HG03442 (cell line): ENCODE data around the gene CCDC171.
"Not testable (repeated sequence)": the region's sequence is repeated elsewhere in the genome, so short reads cannot be mapped to it uniquely, and the experiment has no call there.

Experiments used
- ATAC-seq: cut with Tn5 transposase; IDR thresholded peaks from one replicate; pipeline ENCODE4 v1.9.1; 2021; ENCODE audit warnings: mild to moderate bottlenecking, moderate library complexity; ENCODE audit not compliant: unreplicated experiment

The CCDC171 gene

DNA sequence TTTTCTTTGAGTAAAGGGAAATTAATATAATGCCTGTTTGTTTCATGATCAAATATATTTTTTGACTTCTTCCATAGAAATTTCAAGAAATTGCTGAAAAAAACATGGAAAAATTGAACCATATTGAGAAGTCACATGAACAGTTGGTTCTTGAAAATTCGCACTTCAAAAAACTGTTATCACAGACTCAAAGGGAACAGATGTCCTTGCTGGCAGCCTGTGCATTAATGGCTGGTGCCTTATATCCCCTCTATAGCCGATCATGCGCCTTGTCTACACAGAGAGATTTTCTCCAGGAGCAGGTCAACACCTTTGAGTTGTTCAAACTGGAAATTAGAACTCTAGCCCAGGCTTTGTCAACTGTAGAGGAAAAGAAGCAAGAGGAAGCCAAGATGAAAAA lies 191.4 kb downstream of the CCDC171 start:
- ATAC-seq = no peak

- no peak for ATAC-seq
Observed at GRCh38 chr9:15746905-15747304, 194.1 kb downstream of the CCDC171 start.

DNA sequence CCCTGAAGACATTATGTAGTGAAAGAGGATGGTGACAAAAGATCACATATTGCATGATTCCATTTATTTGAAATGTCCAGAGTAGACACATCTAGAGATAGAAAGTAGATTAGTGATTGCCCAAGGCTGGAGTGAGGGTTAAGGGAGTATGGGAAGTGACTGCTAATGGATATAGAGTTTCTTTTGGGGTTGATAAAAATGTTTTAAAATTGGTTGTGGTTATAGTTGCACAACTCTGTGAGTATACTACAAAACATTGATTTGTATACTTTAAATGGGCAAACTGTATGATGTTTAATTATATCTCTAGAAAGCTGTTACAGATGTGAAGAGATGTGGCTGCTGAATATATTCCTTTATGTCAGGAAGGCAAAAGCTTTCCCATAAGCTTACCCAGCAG lies 202.8 kb downstream of the CCDC171 start:
- ATAC-seq = no peak

GRCh38 chr9:15761551-15761950 lies 208.7 kb downstream of the CCDC171 start:
- ATAC-seq = no peak

DNA sequence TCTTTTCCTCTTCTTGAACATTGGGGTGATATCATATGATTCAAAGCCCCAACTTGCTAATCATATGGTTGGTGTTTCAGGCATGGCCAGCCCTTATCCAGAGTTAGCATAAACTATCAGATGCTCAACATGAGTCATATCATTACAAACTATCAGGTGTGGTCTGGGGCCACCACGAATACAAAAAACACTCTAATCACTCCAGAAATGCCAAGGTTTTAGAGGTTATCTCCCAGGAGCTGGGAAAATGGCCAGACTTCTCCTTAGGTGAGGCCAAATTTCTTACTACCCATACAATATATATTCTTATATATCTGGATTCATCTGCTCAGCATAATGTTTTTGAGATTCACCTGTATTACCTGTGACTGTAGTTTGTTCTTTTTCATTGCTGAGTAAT lies 210.5 kb downstream of the CCDC171 start:
- no peak for ATAC-seq

- ATAC-seq = no peak
Observed at GRCh38 chr9:15764131-15764530, 211.3 kb downstream of the CCDC171 start.

GRCh38 chr9:15769547-15769946 lies 216.7 kb downstream of the CCDC171 start:
- ATAC-seq = no peak

- ATAC-seq = no peak
Observed at GRCh38 chr9:15778861-15779260, 226.0 kb downstream of the CCDC171 start.

GRCh38 chr9:15782106-15782505 lies 229.3 kb downstream of the CCDC171 start:
- no peak for ATAC-seq

DNA sequence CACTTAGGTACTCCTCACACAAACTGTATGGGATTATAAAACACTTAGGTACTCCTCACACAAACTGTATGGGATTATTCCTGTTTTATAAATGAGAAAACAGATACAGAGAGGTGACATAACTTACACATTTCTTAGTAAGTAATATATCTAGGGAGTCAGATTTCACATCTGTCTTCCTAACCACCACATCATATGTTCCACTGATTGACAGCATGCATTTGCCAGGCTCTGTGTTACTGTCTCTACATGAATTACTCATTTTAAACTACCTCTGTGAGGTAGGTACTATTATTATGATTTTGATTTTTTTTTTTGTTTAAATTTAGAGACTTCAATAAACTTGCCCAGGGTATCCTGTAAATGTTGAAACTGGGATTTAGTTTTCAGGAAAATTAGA lies 232.7 kb downstream of the CCDC171 start:
- ATAC-seq = no peak

DNA sequence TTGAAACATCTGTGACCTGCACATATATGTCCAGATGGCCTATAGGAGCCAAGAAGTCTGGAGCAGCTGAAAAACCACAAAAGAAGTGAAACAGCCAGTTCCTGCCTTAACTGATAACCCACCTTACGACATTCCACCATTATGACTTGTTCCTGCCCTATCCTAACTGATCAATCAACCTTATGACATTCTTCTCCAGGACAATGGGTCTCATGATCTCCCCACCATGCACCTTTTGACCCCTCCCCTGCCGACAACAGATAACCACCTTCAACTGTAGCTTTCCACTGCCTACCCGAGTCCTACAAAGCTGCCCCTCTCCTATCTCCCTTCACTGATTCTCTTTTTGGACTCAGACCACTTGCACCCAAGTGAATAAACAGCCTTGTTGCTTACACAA lies 233.8 kb downstream of the CCDC171 start:
- ATAC-seq = no peak

GRCh38 chr9:15810219-15810899 lies 257.5 kb downstream of the CCDC171 start:
- not testable (repeated sequence) for ATAC-seq

DNA sequence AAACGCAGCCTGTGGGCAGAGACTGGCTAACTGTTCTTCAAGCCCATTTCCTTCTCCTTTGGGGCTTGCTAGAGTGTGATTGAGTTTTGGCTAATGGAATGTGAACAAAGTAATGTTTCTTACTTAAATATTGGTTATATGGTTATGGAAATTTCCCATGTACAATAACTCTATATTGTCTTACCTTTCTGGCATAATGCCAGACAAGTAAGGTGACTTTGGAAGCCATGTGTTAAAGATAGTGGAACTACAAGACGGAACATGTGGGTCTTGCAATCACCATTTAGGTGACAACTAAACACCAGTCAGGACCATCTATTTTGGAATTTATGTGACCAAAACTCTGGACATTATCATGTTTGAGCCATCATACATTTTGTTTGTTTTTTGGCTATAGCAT lies 260.2 kb downstream of the CCDC171 start:
- ATAC-seq = no peak

DNA sequence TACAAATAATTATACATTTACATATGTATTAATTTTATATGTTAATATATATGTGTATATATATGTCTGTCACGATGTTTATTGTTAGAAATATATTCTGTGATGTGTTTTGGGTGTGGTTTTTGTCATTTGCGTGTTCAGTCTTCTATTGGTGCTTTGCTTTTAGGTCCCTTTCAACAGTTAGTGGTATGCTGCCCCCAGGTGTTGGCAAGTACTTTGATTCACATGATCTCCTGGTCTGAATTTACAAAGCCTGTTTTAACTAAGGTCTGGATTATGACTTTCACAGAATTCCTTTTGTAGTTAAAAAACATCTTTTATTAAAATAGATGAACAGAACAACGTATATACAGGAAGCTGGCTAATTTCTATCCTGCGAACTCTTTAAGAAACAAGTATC lies 271.5 kb downstream of the CCDC171 start:
- ATAC-seq = no peak

DNA sequence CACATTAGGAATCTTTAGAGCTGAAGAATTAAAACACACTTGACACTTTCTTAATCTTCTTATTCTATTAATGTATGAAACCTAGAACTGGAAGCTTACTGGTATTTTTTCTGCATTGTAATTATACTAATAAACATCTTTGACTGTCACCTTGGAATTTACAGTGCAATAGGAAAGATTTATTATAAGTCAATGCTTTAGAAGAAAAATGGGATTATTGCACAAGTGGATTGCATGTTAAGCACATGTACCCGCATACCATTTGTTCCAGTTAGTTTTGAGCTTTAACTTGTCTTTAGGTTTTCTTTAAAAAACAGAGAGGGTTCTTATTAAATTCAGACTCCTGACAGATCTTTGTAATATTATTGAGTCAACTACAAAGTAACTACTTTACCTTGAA lies 278.5 kb downstream of the CCDC171 start:
- ATAC-seq = no peak

- ATAC-seq = no peak
Observed at GRCh38 chr9:15834541-15834940, 281.7 kb downstream of the CCDC171 start.

- ATAC-seq = peak; percentile 83
Observed at GRCh38 chr9:15837079-15837679, 284.3 kb downstream of the CCDC171 start.

- no peak for ATAC-seq
Observed at GRCh38 chr9:15842051-15842450, 289.2 kb downstream of the CCDC171 start.

- ATAC-seq = no peak
Observed at GRCh38 chr9:15843316-15843715, 290.5 kb downstream of the CCDC171 start.

DNA sequence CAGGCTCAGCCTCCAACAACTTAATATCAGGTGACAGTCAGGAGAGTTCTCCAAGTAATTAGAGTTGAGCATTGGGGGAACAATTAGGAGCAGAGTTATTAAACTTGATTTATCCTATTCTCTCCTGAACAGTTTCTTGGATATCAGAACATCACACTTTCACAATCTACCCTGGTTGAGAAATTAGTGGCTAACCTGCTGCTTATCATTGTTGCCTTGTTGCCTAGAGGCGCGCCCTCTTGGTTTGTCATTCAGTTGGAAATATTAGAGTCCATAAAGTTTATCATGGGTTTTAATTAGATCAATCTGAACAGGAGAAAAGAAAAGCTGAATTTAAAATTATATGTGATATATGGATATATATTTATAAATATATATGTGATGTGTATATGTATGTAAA lies 291.1 kb downstream of the CCDC171 start:
- ATAC-seq = no peak

GRCh38 chr9:15846611-15847010 lies 293.8 kb downstream of the CCDC171 start:
- no peak for ATAC-seq

GRCh38 chr9:15849871-15850270 lies 297.0 kb downstream of the CCDC171 start:
- no peak for ATAC-seq

DNA sequence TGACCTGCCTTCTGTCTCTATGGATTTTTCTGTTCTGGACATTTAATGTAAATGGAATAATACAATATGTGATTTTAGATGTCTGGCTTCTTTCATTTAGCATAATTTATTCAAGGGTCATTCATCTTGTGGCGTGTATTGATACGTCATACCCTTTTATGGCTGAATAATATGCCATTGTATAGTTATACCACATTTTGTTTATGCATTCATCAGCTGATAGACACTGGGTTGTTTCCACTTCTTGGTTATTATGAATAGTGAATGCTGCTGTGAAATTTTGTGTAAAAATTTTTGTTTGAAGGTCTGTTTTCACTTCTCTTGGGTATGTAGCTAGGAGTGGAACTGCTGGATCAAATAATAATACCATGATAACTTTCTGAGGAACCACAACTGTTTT lies 298.9 kb downstream of the CCDC171 start:
- no peak for ATAC-seq
